ENCODE results near the gene GRM8.

DNA sequence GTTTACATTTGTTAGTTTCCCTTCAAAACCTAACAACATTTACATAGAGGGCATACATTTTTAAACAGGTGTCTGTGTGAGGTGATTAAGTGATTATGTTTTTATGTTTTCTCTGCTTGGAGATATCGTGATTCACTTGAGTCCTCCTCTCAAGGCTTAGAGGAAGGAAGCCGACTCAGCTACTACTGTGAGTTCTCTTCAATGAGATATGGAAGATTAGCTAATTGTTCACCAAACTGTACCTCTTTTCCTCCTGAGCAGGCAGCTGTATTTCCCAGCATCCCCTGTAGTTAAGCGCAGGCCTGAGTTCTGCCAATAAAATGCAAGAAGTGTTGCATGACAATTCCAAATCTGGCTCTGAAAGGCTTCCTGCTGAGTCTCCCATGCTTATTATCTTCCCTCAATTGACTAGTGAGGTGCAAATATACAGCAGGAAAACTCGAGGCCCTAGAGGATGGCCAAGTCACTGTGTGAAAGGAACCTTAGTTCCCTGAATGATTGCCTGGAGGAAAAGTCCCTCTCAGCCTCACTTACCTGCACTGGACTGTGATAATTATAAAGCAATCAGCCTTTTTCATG, 528.7 kb downstream of the GRM8 start:
- TF ChIP-seq POLR2AphosphoS5 (IDR thresholded peaks at IDR 0.05; ENCODE audit: low read depth, low read length), result no peak
- TF ChIP-seq POLR2A (IDR thresholded peaks at IDR 0.05; ENCODE audit: low read depth, low read length), result no peak

All from GM12892 (cell line).